D721Med (cell line): Measurements from ENCODE around the gene GP9.
A peak's percentile ranks its signal among the peaks of the same experiment; 100 is the strongest.

Source experiments
- DNase-seq: peaks from one replicate; pipeline ENCODE4 v3.0.0; 2011; ENCODE audit warnings: low spot score; ENCODE audit not compliant: insufficient read length
- FAIRE-seq: peaks from 2 replicates; lab custom pipeline; 2011; peaks lifted over from hg19 to GRCh38; lab: Jason Lieb, UNC
- TF ChIP-seq, protein P1 (sequence below): IDR thresholded peaks from 2 replicates; pipeline ENCODE4 v1.5.1; 2012; ENCODE audit warnings: mild to moderate bottlenecking, control low read depth; ENCODE audit not compliant: insufficient read depth; ENCODE audit errors: missing control alignments

Gene GP9

GRCh38 chr3:129022114-129023007 is 38.2 kb upstream of the GP9 start:
- DNase-seq = no peak
- TF ChIP-seq, protein P1, sequence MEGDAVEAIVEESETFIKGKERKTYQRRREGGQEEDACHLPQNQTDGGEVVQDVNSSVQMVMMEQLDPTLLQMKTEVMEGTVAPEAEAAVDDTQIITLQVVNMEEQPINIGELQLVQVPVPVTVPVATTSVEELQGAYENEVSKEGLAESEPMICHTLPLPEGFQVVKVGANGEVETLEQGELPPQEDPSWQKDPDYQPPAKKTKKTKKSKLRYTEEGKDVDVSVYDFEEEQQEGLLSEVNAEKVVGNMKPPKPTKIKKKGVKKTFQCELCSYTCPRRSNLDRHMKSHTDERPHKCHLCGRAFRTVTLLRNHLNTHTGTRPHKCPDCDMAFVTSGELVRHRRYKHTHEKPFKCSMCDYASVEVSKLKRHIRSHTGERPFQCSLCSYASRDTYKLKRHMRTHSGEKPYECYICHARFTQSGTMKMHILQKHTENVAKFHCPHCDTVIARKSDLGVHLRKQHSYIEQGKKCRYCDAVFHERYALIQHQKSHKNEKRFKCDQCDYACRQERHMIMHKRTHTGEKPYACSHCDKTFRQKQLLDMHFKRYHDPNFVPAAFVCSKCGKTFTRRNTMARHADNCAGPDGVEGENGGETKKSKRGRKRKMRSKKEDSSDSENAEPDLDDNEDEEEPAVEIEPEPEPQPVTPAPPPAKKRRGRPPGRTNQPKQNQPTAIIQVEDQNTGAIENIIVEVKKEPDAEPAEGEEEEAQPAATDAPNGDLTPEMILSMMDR = no peak
- FAIRE-seq = no peak

- DNase-seq = no peak
- TF ChIP-seq, protein P1 = no peak
- no peak for FAIRE-seq
These were observed 37.6 kb upstream of the GP9 start for GRCh38 chr3:129023008-129023358.

GRCh38 chr3:129023909-129024308 is 36.7 kb upstream of the GP9 start:
- TF ChIP-seq, protein P1 = no peak
- no peak for DNase-seq
- no peak for FAIRE-seq

DNA sequence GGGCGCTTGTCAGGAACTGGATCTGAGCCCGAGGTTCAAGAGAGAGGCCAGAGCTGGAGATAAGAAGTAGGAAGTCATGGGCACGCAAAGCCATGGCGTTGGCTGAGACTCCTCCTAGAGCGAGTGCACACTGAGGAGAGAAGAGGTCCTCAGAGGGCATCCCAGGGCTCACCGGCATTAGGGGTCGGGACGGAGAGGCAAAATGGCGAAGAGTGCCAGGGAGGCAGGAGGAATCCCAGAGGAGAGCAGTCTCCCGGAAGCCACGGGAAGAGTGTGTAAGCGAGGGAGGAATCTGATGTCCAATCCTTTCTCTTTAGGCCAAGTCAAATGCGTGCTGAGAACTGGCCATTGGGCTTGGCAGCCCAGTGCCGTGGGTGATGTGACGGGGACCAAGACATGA is 35.5 kb upstream of the GP9 start:
- FAIRE-seq = no peak

GRCh38 chr3:129025691-129026435 is 34.7 kb upstream of the GP9 start:
- no peak for FAIRE-seq
- no peak for DNase-seq

More for the DNA sequence above, 35.5 kb upstream of the GP9 start:
- TF ChIP-seq, protein P1 = no peak
- no peak for DNase-seq

DNA sequence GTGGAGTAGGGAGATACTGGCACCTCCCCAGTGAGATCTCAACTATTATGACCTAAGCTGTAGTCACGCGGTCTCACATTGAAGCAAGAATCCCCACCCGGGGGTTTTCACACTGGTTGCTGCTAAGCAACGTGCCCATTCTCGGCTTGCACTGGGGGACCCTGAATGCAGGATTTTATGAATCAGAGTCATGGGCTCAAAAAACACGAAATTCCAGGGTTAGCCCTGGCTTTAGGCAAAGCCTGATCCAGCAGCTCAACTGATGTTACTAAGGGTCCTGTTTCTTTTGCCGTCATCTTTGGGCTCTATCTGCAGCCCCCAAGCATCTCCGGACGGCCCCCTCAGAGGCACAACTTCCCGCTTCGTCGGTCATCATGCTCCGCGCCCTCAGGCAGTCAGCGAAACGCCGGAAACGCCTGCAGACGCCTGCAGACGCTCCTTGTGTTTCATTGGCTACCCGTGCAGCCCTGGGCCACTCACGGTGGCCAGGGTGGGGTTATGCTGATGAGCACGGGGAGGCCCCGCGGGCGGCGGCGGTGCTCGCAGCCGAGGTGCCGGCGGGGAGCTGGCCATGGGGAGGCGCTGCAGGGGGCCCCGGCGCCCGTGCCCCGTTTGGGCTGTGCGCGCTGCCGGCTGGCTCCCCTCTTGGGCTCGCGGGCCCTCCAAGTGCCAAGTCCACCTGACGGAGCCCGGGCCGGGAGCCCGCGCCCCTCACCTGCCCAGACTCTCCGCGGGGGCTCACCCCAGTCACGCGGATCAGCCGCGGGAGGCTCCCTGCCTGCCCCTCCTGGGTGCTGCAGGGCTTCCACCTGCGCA is 33.6 kb upstream of the GP9 start:
- no peak for FAIRE-seq
- peak; percentile 98 for DNase-seq
- TF ChIP-seq, protein P1 = peak; percentile 17

More at GRCh38 chr3:129025691-129026435, 34.7 kb upstream of the GP9 start:
- TF ChIP-seq, protein P1 = no peak
